IMR-90 (cell line): ENCODE measurements around the gene ANKDD1B. TPM values are rescaled to one million over a fixed set of nuclear protein-coding genes. Genes with fewer than 3 reads are reported as not detected.

Experiments used
- ATAC-seq: fragments of 200-7000 bp; cut with Tn5 transposase; 2 replicates; pipeline ENCODE4 v1.9.1; 2020; ENCODE audit warnings: low read depth, mild to moderate bottlenecking, moderate library complexity
- BruUV-seq: library from RNA; stranded (reverse); fragments of 400-500 nt; replicated peaks from 2 replicates; lab custom pipeline; 2021; lab: Mats Ljungman, UMichigan
- CTCF ChIA-PET: fragments of 300-600 bp; formaldehyde crosslinking; extraction: SDS; loops from one replicate; lab custom pipeline; 2021; ENCODE audit warnings: antibody characterized with exemption; lab: Yijun Ruan, JAX
- POLR2A ChIA-PET: fragments of 300-600 bp; sonication (Branson Sonifier 250); formaldehyde crosslinking; loops from one replicate; lab custom pipeline; 2022; ENCODE audit warnings: antibody characterized with exemption; ENCODE audit not compliant: unreplicated experiment; lab: Charles Lee
- DNase-seq: peaks from one replicate; pipeline ENCODE4 v3.0.0; 2013
- H2AFZ ChIP-seq: replicated peaks from 2 replicates; pipeline ENCODE3; 2013; ENCODE audit warnings: low read length, mild to moderate bottlenecking; ENCODE audit not compliant: poor library complexity
- H2AK5ac ChIP-seq: 2 replicates; pipeline ENCODE4 v1.6.1; 2013; ENCODE audit warnings: low read depth, low read length, inconsistent platforms
- H2AK9ac ChIP-seq: replicated peaks from 2 replicates; pipeline ENCODE3; 2013; ENCODE audit warnings: mild to moderate bottlenecking, low read depth, low read length, moderate library complexity; ENCODE audit not compliant: poor library complexity
- H2BK120ac ChIP-seq: 2 replicates; pipeline ENCODE4 v1.6.1; 2013; ENCODE audit warnings: low read depth, low read length, inconsistent platforms
- H2BK15ac ChIP-seq: 3 replicates; pipeline ENCODE4 v1.6.1; 2013; ENCODE audit warnings: low read depth, low read length, inconsistent platforms
- H2BK20ac ChIP-seq: 2 replicates; pipeline ENCODE4 v1.6.1; 2013; ENCODE audit warnings: low read depth, mild to moderate bottlenecking, inconsistent platforms, low read length, moderate library complexity
- H2BK5ac ChIP-seq: 2 replicates; pipeline ENCODE4 v1.6.1; 2013; ENCODE audit warnings: mild to moderate bottlenecking, low read depth, low read length, inconsistent platforms; ENCODE audit not compliant: poor library complexity, severe bottlenecking
- H3K14ac ChIP-seq: replicated peaks from 2 replicates; pipeline ENCODE4 v1.6.1; 2013; ENCODE audit warnings: low read depth, low read length, inconsistent platforms
- H3K18ac ChIP-seq: 2 replicates; pipeline ENCODE4 v1.6.1; 2013; ENCODE audit warnings: low read depth, low read length, control low read depth
- H3K23ac ChIP-seq: 2 replicates; pipeline ENCODE4 v1.6.1; 2013; ENCODE audit warnings: low read depth, low read length, inconsistent platforms
- H3K27ac ChIP-seq: 2 replicates; pipeline ENCODE4 v1.5.1; 2013; ENCODE audit warnings: mild to moderate bottlenecking, control low read depth, low read length; ENCODE audit not compliant: insufficient read depth
- H3K27me3 ChIP-seq: 2 replicates; pipeline ENCODE4 v1.6.1; 2013; ENCODE audit warnings: low read length; ENCODE audit not compliant: control insufficient read depth, insufficient read depth
- H3K36me3 ChIP-seq: 2 replicates; pipeline ENCODE4 v1.6.1; 2013; ENCODE audit warnings: low read length, mixed read lengths; ENCODE audit not compliant: control insufficient read depth, insufficient read depth
- H3K4ac ChIP-seq: 2 replicates; pipeline ENCODE4 v1.6.1; 2013; ENCODE audit warnings: low read depth, low read length, inconsistent platforms
- H3K4me1 ChIP-seq: 2 replicates; pipeline ENCODE4 v1.6.1; 2013; ENCODE audit warnings: low read length, mixed read lengths; ENCODE audit not compliant: control insufficient read depth, insufficient read depth
- H3K4me2 ChIP-seq: 2 replicates; pipeline ENCODE4 v1.6.1; 2013; ENCODE audit warnings: low read depth, mild to moderate bottlenecking, control low read depth, low read length, moderate library complexity
- H3K4me3 ChIP-seq: 2 replicates; pipeline ENCODE4 v1.5.1; 2013; ENCODE audit warnings: low read depth, mild to moderate bottlenecking, control low read depth, low read length, moderate library complexity; ENCODE audit not compliant: insufficient read depth
- H3K56ac ChIP-seq: 2 replicates; pipeline ENCODE4 v1.6.1; 2013; ENCODE audit warnings: low read length, inconsistent platforms; ENCODE audit not compliant: insufficient read depth; ENCODE audit errors: extremely low read depth
- H3K79me1 ChIP-seq, 2 experiments: 2 replicates each; pipeline ENCODE4 v1.6.1; 2013; ENCODE audit warnings: low read length in 2 of 2, inconsistent platforms in 1 of 2, low read depth in 1 of 2
- H3K9ac ChIP-seq: 2 replicates; pipeline ENCODE4 v1.6.1; 2013; ENCODE audit warnings: low read depth, low read length, control low read depth
- H3K9me1 ChIP-seq: 2 replicates; pipeline ENCODE4 v1.6.1; 2013; ENCODE audit warnings: low read length, inconsistent platforms; ENCODE audit not compliant: insufficient read depth
- H3K9me3 ChIP-seq: 2 replicates; pipeline ENCODE4 v1.6.1; 2013; ENCODE audit warnings: low read length; ENCODE audit not compliant: control insufficient read depth, insufficient read depth
- H4K20me1 ChIP-seq: 2 replicates; pipeline ENCODE4 v1.6.1; 2013; ENCODE audit warnings: low read length, inconsistent platforms; ENCODE audit not compliant: insufficient read depth
- H4K5ac ChIP-seq: 2 replicates; pipeline ENCODE4 v1.6.1; 2013; ENCODE audit warnings: mild to moderate bottlenecking, low read depth, low read length, control low read depth
- H4K8ac ChIP-seq, 2 experiments: 2 replicates each; pipeline ENCODE4 v1.6.1; 2013; ENCODE audit warnings: low read depth in 2 of 2, low read length in 2 of 2, control low read depth in 1 of 2, inconsistent platforms in 1 of 2
- H4K91ac ChIP-seq: 2 replicates; pipeline ENCODE4 v1.6.1; 2013; ENCODE audit warnings: low read depth, low read length, inconsistent platforms; ENCODE audit not compliant: insufficient read depth
- BHLHE40 ChIP-seq: fragments of 150-350 bp; IDR thresholded peaks from 2 replicates; pipeline ENCODE4 v1.6.1; 2016; ENCODE audit warnings: mild to moderate bottlenecking, low read depth, low read length
- CEBPB ChIP-seq: IDR thresholded peaks from 2 replicates; pipeline ENCODE4 v1.6.1; 2012; ENCODE audit warnings: low read depth, low read length, improper control_type of control experiment
- FOS ChIP-seq: fragments of 150-350 bp; IDR thresholded peaks from 2 replicates; pipeline ENCODE4 v1.6.1; 2016; ENCODE audit warnings: low read depth, low read length
- NFE2L2 ChIP-seq: fragments of 150-350 bp; IDR thresholded peaks from 2 replicates; pipeline ENCODE4 v1.6.1; 2016; ENCODE audit warnings: low read depth, mild to moderate bottlenecking, low read length
- RCOR1 ChIP-seq: IDR thresholded peaks from 2 replicates; pipeline ENCODE4 v1.6.1; 2012; ENCODE audit warnings: mild to moderate bottlenecking, low read length, improper control_type of control experiment; ENCODE audit not compliant: insufficient replicate concordance
- WGBS, 2 experiments: methylation state at CpG; one replicate each; pipeline versions ENCODE4 v1.1.5 to v1.1.7; 2013; ENCODE audit warnings: missing lambda C conversion rate in 2 of 2; ENCODE audit not compliant: insufficient read length in 1 of 2; ENCODE audit errors: extremely low coverage in 2 of 2; 5-methylcytosine and 5-hydroxymethylcytosine counted together
- dilution Hi-C: fragments of 300-500 bp; cut with HindIII; formaldehyde crosslinking; loops from one replicate; pipeline ENCODE4 v1.14.3; 2018; ENCODE audit warnings: low sequenced_read_pairs; ENCODE audit not compliant: unreplicated experiment
- in situ Hi-C: fragments of 300-500 bp; cut with MboI; formaldehyde crosslinking; loops from 3 replicates; pipeline ENCODE4 v1.14.3; 2019; ENCODE audit warnings: low sequenced_read_pairs, inconsistent platforms, mixed read lengths
- intact Hi-C: fragments of 100-400 bp; cut with micrococcal nuclease; formaldehyde crosslinking; loops from 2 replicates; pipeline ENCODE4 v1.10.0; 2022
- polyA plus RNA-seq, 3 experiments: library from polyadenylated mRNA; depleted of rRNA; stranded (reverse); fragments of >200 nt; gene quantifications; 2 replicates each; pipeline ENCODE4 v1.2.3, GENCODE V29; 2012; ENCODE audit warnings: low replicate concordance in 1 of 3
- total RNA-seq: library from RNA; depleted of rRNA; stranded (reverse); fragments of >200 nt; gene quantifications from 2 replicates; pipeline ENCODE4 v1.2.3, GENCODE V29; 2012

The ANKDD1B gene
- total and polyA plus RNA-seq, 2 of the 4 experiments (the other 2 are of a cell fraction) = 0.24 TPM; not detected in 1

GRCh38 chr5:75567710-75568109, 43.5 kb upstream of the ANKDD1B start:
- H3K27ac ChIP-seq = no peak overlapping the region

More at GRCh38 chr5:75567710-75568109, 43.5 kb upstream of the ANKDD1B start:
- H2AFZ ChIP-seq = no peak overlapping the region
- H4K8ac ChIP-seq = no peak overlapping the region
- CTCF ChIA-PET = interaction anchor here (1.0 to 1.4 kb wide), 2 partner anchors 15 to 107 kb away, joined by 3 read pairs; no protein-coding TSS in a partner anchor
- H3K79me1 ChIP-seq = peaks cover 6 to 39% of the 10 kb centered on the region in 2 experiments; a peak in 3 of 4 replicates
- no peak overlapping the region for H3K56ac ChIP-seq
- peak; percentile 64 for DNase-seq
- H3K27me3 ChIP-seq = no peaks in the 10 kb centered on the region
- H2BK5ac ChIP-seq = peak overlapping the region; percentile 56
- H2AK9ac ChIP-seq = no peak overlapping the region
- no peak overlapping the region for H3K4me3 ChIP-seq
- H3K4me2 ChIP-seq = peak overlapping the region; percentile 77
- H2AK5ac ChIP-seq = peak overlapping the region; percentile 22; the same call in 1 of the 2 replicates
- H3K23ac ChIP-seq = 0 out of 2 replicates have a peak overlapping the region, but pooled peaks have one; percentile 11
- peaks cover 4% of the 10 kb centered on the region for H3K9me1 ChIP-seq
- H2BK20ac ChIP-seq = peak overlapping the region; percentile 64; the same call in 1 of the 2 replicates
- H3K9me3 ChIP-seq = peaks cover 2% of the 10 kb centered on the region; the same call in 1 of the 2 replicates
- peak; percentile 56 for ATAC-seq
- H2BK15ac ChIP-seq = no peak overlapping the region; the same call in 2 of the 3 replicates
- dilution Hi-C loops = no loop called here
- H3K4ac ChIP-seq = peak overlapping the region; percentile 14; the same call in 1 of the 2 replicates
- no peak overlapping the region for H4K5ac ChIP-seq
- no peak overlapping the region for H3K9ac ChIP-seq
- POLR2A ChIA-PET = no interaction called here
- peaks cover 6% of the 10 kb centered on the region for H4K20me1 ChIP-seq
- in situ Hi-C loops = no loop called here
- H3K36me3 ChIP-seq = peaks cover 2% of the 10 kb centered on the region; the same call in 1 of the 2 replicates
- peak overlapping the region; percentile 50; the same call in 1 of the 2 replicates for H2BK120ac ChIP-seq
- peak; percentile 79 for TF ChIP-seq RCOR1
- TF ChIP-seq BHLHE40 = no peak
- TF ChIP-seq FOS = peak; percentile 74
- TF ChIP-seq CEBPB = peak; percentile 11; the same call in 1 of the 2 replicates
- TF ChIP-seq NFE2L2 = peak; percentile 36; the same call in 1 of the 2 replicates
- no peak overlapping the region; the same call in 1 of the 2 replicates for H3K14ac ChIP-seq
- peaks cover 9% of the 10 kb centered on the region for H3K4me1 ChIP-seq
- no peak overlapping the region for H4K91ac ChIP-seq
- 0 out of 2 replicates have a peak overlapping the region, but pooled peaks have one; percentile 24 for H3K18ac ChIP-seq
- BruUV-seq = no TSS peak
- WGBS, 2 experiments = no CpG with 5 or more reads among the region's 2 CpGs
- intact Hi-C loops = loop anchor here (2.0 kb wide), 1 partner anchor 57 kb away; the partner anchor contains the start of genes CERT1 and POLK
